PC-3 (cell line): ENCODE data around the gene MPHOSPH9.

Experiments
- CTCF ChIP-seq: fragments of 300-600 bp; sonication (generic); conservative IDR thresholded peaks from 2 replicates; pipeline ENCODE4 v1.5.1; 2017; ENCODE audit warnings: antibody characterized with exemption, low read depth, mild to moderate bottlenecking, low read length
- EZH2 ChIP-seq: fragments of 300-600 bp; sonication (generic); IDR thresholded peaks from one replicate; pipeline ENCODE4 v1.6.1; 2017; ENCODE audit warnings: antibody characterized with exemption, mild to moderate bottlenecking, low read length; ENCODE audit not compliant: unreplicated experiment
- EZH2phosphoT487 ChIP-seq: fragments of 300-600 bp; sonication (generic); IDR thresholded peaks from 2 replicates; pipeline ENCODE4 v1.6.1; 2018; ENCODE audit warnings: mild to moderate bottlenecking, antibody characterized with exemption, low read length, borderline replicate concordance

GRCh38 chr12:123111498-123112165 lies 121.3 kb downstream of the MPHOSPH9 start:
- no peak for TF ChIP-seq CTCF
- no peak for TF ChIP-seq EZH2phosphoT487
- TF ChIP-seq EZH2 = no peak
